ENCODE results near the gene CD44. TPM values are rescaled to one million over a fixed set of nuclear protein-coding genes. Genes with fewer than 3 reads are reported as not detected.

The CD44 gene
- total RNA-seq, 1 experiment from 2014 or later, result 6.1 TPM

GRCh38 chr11:35218956-35219355, 80.0 kb downstream of the CD44 start:
- Histone ChIP-seq H4K5ac (ENCODE audit: insufficient read length, low read depth, low read length) (no peak overlapping the region), H3K27ac (ENCODE audit: insufficient read length, low read depth, low read length) (no peak overlapping the region), H3T11ph (ENCODE audit: low read length) (no peak overlapping the region), H3K23ac (ENCODE audit: insufficient read length, low read depth, low read length) (no peak overlapping the region), H3K9me3 (ENCODE audit: control insufficient read depth, low read depth, low read length) (no peaks in the 10 kb centered on the region), H2AFZ (ENCODE audit: low read length) (no peak overlapping the region), H2BK120ac (ENCODE audit: low read depth, low read length, poor library complexity, severe bottlenecking) (no peak overlapping the region), H2BK20ac (ENCODE audit: low read depth, low read length, poor library complexity, severe bottlenecking) (no peak overlapping the region), H3K56ac (ENCODE audit: insufficient read length, low read depth, low read length) (no peak overlapping the region), H3K9ac (ENCODE audit: extremely low read depth, insufficient read length, low read length) (no peak overlapping the region), H2BK12ac (ENCODE audit: insufficient read length, low read depth, low read length) (no peak overlapping the region), H3K27me3 (ENCODE audit: insufficient read depth, low read length) (no peaks in the 10 kb centered on the region), H3K79me1 (ENCODE audit: insufficient read depth, low read depth, low read length, poor library complexity, severe bottlenecking) (no peaks in the 10 kb centered on the region), H3K18ac (ENCODE audit: insufficient read length, low read depth, low read length) (no peak overlapping the region), H3K4ac (ENCODE audit: low read depth, low read length) (no peak overlapping the region), H3K79me2 (ENCODE audit: insufficient read depth, low read length) (no peaks in the 10 kb centered on the region), H2BK15ac (ENCODE audit: low read depth, low read length) (no peak overlapping the region), H4K20me1 (ENCODE audit: control insufficient read depth, insufficient read depth, insufficient read length) (no peaks in the 10 kb centered on the region), H3K14ac (ENCODE audit: insufficient read depth, low read length) (no peak overlapping the region), H4K8ac (replicated peaks; ENCODE audit: insufficient read length, low read depth, low read length) (no peak overlapping the region), H3K4me2 (ENCODE audit: insufficient read depth, insufficient read length, low read length) (no peak overlapping the region), H3K23me2 (ENCODE audit: insufficient read length, low read depth, low read length, poor library complexity, severe bottlenecking) (no peaks in the 10 kb centered on the region), H3K4me1 (ENCODE audit: insufficient read depth, low read length) (peaks cover 11% of the 10 kb centered on the region; the same call in 1 of the 2 replicates), H2BK5ac (ENCODE audit: insufficient read length, low read length) (no peak overlapping the region), H2AK5ac (ENCODE audit: insufficient read length, low read length) (no peak overlapping the region), H4K91ac (ENCODE audit: insufficient read length, low read depth, low read length) (no peak overlapping the region)
- DNase-seq, result no peak
- H3K27me3 Mint-ChIP-seq (ENCODE audit: low read depth), result no peaks in the 10 kb centered on the region
- H3K4me1 Mint-ChIP-seq, result peaks cover 28 to 36% of the 10 kb centered on the region in 2 experiments
- no peak overlapping the region for H3K27ac Mint-ChIP-seq
- no peak overlapping the region for H3K4me3 Mint-ChIP-seq
- H3K36me3 Mint-ChIP-seq (ENCODE audit: insufficient read depth in 1 of 3, low read depth in 3 of 3), result no peaks in the 10 kb centered on the region
- no CpG with 5 or more reads among the region's 1 CpG for WGBS (ENCODE audit: extremely low coverage, insufficient read length, low lambda C conversion rate)
- no peaks in the 10 kb centered on the region for H3K9me3 Mint-ChIP-seq
- no peak for TF ChIP-seq CTCF (conservative IDR thresholded peaks at IDR 0.05)
